Uterus (tissue), 2 donors: ENCODE data around the gene ADIPOR2.

ENCODE experiments used
- CTCF ChIP-seq, 4 experiments: fragments of 200-600 bp in 2 of 4; fragments of 450-650 bp in 2 of 4; sonication (generic) in 2 of 4; IDR thresholded peaks; one replicate each; pipeline ENCODE4 v1.5.1; 2016 to 2019; ENCODE audit warnings: antibody characterized with exemption in 4 of 4, mild to moderate bottlenecking in 2 of 4, moderate library complexity in 1 of 4
- POLR2A ChIP-seq, 2 donors: fragments of 450-650 bp; IDR thresholded peaks; one replicate each; pipeline ENCODE4 v1.6.1; 2016; ENCODE audit warnings: antibody characterized with exemption in 2 of 2, mild to moderate bottlenecking in 1 of 2, moderate library complexity in 1 of 2

GRCh38 chr12:1760566-1761382, 69.9 kb downstream of the ADIPOR2 start:
- TF ChIP-seq CTCF (IDR thresholded peaks at IDR 0.05) (no peak), POLR2A (IDR thresholded peaks at IDR 0.05) (no peak)
